Naive thymus-derived CD8-positive, alpha-beta T cell (primary cell): ENCODE data around the gene TXNRD2. TPM values are rescaled to one million over a fixed set of nuclear protein-coding genes. Genes with fewer than 3 reads are reported as not detected.

Experiments
- ATAC-seq, 2 donors: fragments of 150-1000 bp; cut with Tn5 transposase in 1 of 2; sonication (Bioruptor Pico), chemical (Tn5 transposase) in 1 of 2; 1 replicate in 1 of 2; 2 replicates in 1 of 2; pipeline ENCODE4 v1.10.0; 2021; ENCODE audit warnings: mild to moderate bottlenecking in 2 of 2, moderate library complexity in 2 of 2
- POLR2A ChIA-PET: fragments of 350-600 bp; sonication (Branson Sonifier 250); formaldehyde crosslinking; loops from one replicate; lab custom pipeline; 2021; ENCODE audit warnings: antibody characterized with exemption; lab: Charles Lee
- DNase-seq, 10 donors: peaks; one replicate each; pipeline versions ENCODE4 v3.0.0 to v3.0.0-alpha.2; 2020 to 2022
- H3K27ac Mint-ChIP-seq, 10 donors: one replicate each; pipeline ENCODE4 v1.8.0; 2020 to 2022; ENCODE audit warnings: mild to moderate bottlenecking in 10 of 10, mixed read lengths in 10 of 10, moderate library complexity in 4 of 10, inconsistent platforms in 1 of 10
- H3K27me3 Mint-ChIP-seq, 5 donors: one replicate each; pipeline ENCODE4 v1.8.0; 2021 to 2022; ENCODE audit warnings: mixed read lengths in 5 of 5
- H3K36me3 Mint-ChIP-seq, 3 donors: one replicate each; pipeline ENCODE4 v1.8.0; 2020 to 2022; ENCODE audit warnings: mixed read lengths in 3 of 3, mild to moderate bottlenecking in 2 of 3, inconsistent platforms in 1 of 3
- H3K4me1 Mint-ChIP-seq, 4 donors: one replicate each; pipeline ENCODE4 v1.8.0; 2021 to 2022; ENCODE audit warnings: mixed read lengths in 4 of 4
- H3K4me3 Mint-ChIP-seq, 10 donors: one replicate each; pipeline ENCODE4 v1.8.0; 2020 to 2022; ENCODE audit warnings: mild to moderate bottlenecking in 10 of 10, mixed read lengths in 10 of 10, moderate library complexity in 6 of 10, inconsistent platforms in 1 of 10
- H3K9me3 Mint-ChIP-seq, 9 donors: one replicate each; pipeline ENCODE4 v1.8.0; 2020 to 2022; ENCODE audit warnings: mixed read lengths in 9 of 9, mild to moderate bottlenecking in 3 of 9, inconsistent platforms in 1 of 9, moderate library complexity in 1 of 9
- polyA plus RNA-seq, 3 donors: library from polyadenylated mRNA; unstranded; fragments of 300-500 nt; fragmentation: Illumina TruSeq; gene quantifications; one replicate each; pipeline ENCODE4 v1.2.3, GENCODE V29; 2021
- total RNA-seq, 8 experiments: library from RNA in 2 of 8; stranded (reverse) in 2 of 8; gene quantifications; one replicate each; pipeline ENCODE4 v1.2.3 and lab custom pipeline; 2021 to 2026

The TXNRD2 gene
- total and polyA plus RNA-seq, 5 experiments from 2014 or later, result 6.5 to 33.8 (median 14.9) TPM

GRCh38 chr22:19969141-19969928, 27.7 kb upstream of the TXNRD2 start:
- no peaks in the 10 kb centered on the region for H3K9me3 Mint-ChIP-seq
- no peaks in the 10 kb centered on the region for H3K27me3 Mint-ChIP-seq
- DNase-seq (no peak), ATAC-seq (no peak)
- POLR2A ChIA-PET, result interaction anchor here (0.6 to 1.7 kb wide), 3 partner anchors 11 to 98 kb away, joined by 4 read pairs; no protein-coding TSS in a partner anchor
- peak overlapping the region in 2 of 10 donors; percentile 46 to 79 for H3K27ac Mint-ChIP-seq
- H3K4me3 Mint-ChIP-seq, result no peak overlapping the region
- peaks cover 0 to 13% (median 0%) of the 10 kb centered on the region in 3 donors for H3K36me3 Mint-ChIP-seq
- peaks cover 4 to 29% (median 14%) of the 10 kb centered on the region in 4 donors for H3K4me1 Mint-ChIP-seq

GRCh38 chr22:19968450-19968891, 26.9 kb upstream of the TXNRD2 start:
- peaks cover 0 to 13% (median 0%) of the 10 kb centered on the region in 3 donors for H3K36me3 Mint-ChIP-seq
- POLR2A ChIA-PET, result interaction anchor here (1.3 kb wide), 1 partner anchor 10 kb away, joined by 4 read pairs; no protein-coding TSS in a partner anchor
- H3K27ac Mint-ChIP-seq, result no peak overlapping the region

GRCh38 chr22:19967850-19968449, 26.3 kb upstream of the TXNRD2 start:
- POLR2A ChIA-PET, result no interaction called here
- Mint-ChIP-seq H3K4me3 (no peak overlapping the region), H3K36me3 (peaks cover 0 to 13% (median 0%) of the 10 kb centered on the region in 3 donors), H3K27me3 (no peaks in the 10 kb centered on the region), H3K9me3 (no peaks in the 10 kb centered on the region), H3K27ac (no peak overlapping the region), H3K4me1 (peaks cover 4 to 24% (median 15%) of the 10 kb centered on the region in 4 donors)
- DNase-seq (no peak), ATAC-seq (no peak)

More at GRCh38 chr22:19968450-19968891, 26.9 kb upstream of the TXNRD2 start:
- no peak overlapping the region for H3K4me3 Mint-ChIP-seq
- no peaks in the 10 kb centered on the region for H3K27me3 Mint-ChIP-seq
- peaks cover 4 to 24% (median 14%) of the 10 kb centered on the region in 4 donors for H3K4me1 Mint-ChIP-seq
- no peak for DNase-seq
- no peak for ATAC-seq
- H3K9me3 Mint-ChIP-seq, result no peaks in the 10 kb centered on the region

GRCh38 chr22:19966908-19967750, 25.5 kb upstream of the TXNRD2 start:
- no peak for DNase-seq
- no peak for ATAC-seq
- H3K4me3 Mint-ChIP-seq, result no peak overlapping the region
- no peaks in the 10 kb centered on the region for H3K27me3 Mint-ChIP-seq
- peaks cover 4 to 24% (median 17%) of the 10 kb centered on the region in 4 donors for H3K4me1 Mint-ChIP-seq
- POLR2A ChIA-PET, result no interaction called here
- H3K9me3 Mint-ChIP-seq, result no peaks in the 10 kb centered on the region
- H3K36me3 Mint-ChIP-seq, result peaks cover 0 to 13% (median 0%) of the 10 kb centered on the region in 3 donors
- peak overlapping the region in 5 of 10 donors; percentile 24 to 69 (median 35) for H3K27ac Mint-ChIP-seq

- H3K36me3 Mint-ChIP-seq, result peaks cover 0 to 13% (median 0%) of the 10 kb centered on the region in 3 donors
- POLR2A ChIA-PET, result no interaction called here
- H3K4me1 Mint-ChIP-seq, result peaks cover 5 to 14% (median 10%) of the 10 kb centered on the region in 4 donors
- H3K4me3 Mint-ChIP-seq, result no peak overlapping the region
- no peaks in the 10 kb centered on the region for H3K27me3 Mint-ChIP-seq
- no peak for ATAC-seq
- peak overlapping the region in 1 of 10 donors; percentile 71 for H3K27ac Mint-ChIP-seq
- H3K9me3 Mint-ChIP-seq, result no peaks in the 10 kb centered on the region
- no peak for DNase-seq
Observed at GRCh38 chr22:19965771-19966709, 24.4 kb upstream of the TXNRD2 start.

GRCh38 chr22:19964701-19965386, 23.2 kb upstream of the TXNRD2 start:
- H3K27ac Mint-ChIP-seq, result peak overlapping the region in 1 of 10 donors; percentile 34
- no peaks in the 10 kb centered on the region for H3K27me3 Mint-ChIP-seq
- no peak for DNase-seq
- H3K4me3 Mint-ChIP-seq, result no peak overlapping the region
- POLR2A ChIA-PET, result no interaction called here
- no peaks in the 10 kb centered on the region for H3K9me3 Mint-ChIP-seq
- peaks cover 0 to 13% (median 0%) of the 10 kb centered on the region in 3 donors for H3K36me3 Mint-ChIP-seq
- peaks cover 0 to 8% (median 4%) of the 10 kb centered on the region in 4 donors for H3K4me1 Mint-ChIP-seq
- no peak for ATAC-seq

GRCh38 chr22:19963863-19964642, 22.4 kb upstream of the TXNRD2 start:
- peaks cover 0 to 13% (median 0%) of the 10 kb centered on the region in 3 donors for H3K36me3 Mint-ChIP-seq
- POLR2A ChIA-PET, result no interaction called here

GRCh38 chr22:19962909-19963806, 21.5 kb upstream of the TXNRD2 start:
- POLR2A ChIA-PET, result no interaction called here
- Mint-ChIP-seq H3K4me3 (no peak overlapping the region), H3K27ac (no peak overlapping the region), H3K4me1 (peaks cover 0 to 8% (median 4%) of the 10 kb centered on the region in 4 donors), H3K9me3 (no peaks in the 10 kb centered on the region), H3K27me3 (no peaks in the 10 kb centered on the region), H3K36me3 (peaks cover 0 to 13% (median 0%) of the 10 kb centered on the region in 3 donors)
- DNase-seq (no peak), ATAC-seq (no peak)

More at GRCh38 chr22:19963863-19964642, 22.4 kb upstream of the TXNRD2 start:
- Mint-ChIP-seq H3K27ac (no peak overlapping the region), H3K4me1 (peaks cover 0 to 8% (median 4%) of the 10 kb centered on the region in 4 donors), H3K4me3 (no peak overlapping the region), H3K9me3 (no peaks in the 10 kb centered on the region), H3K27me3 (no peaks in the 10 kb centered on the region)
- ATAC-seq (no peak), DNase-seq (no peak)

GRCh38 chr22:19962246-19962908, 20.8 kb upstream of the TXNRD2 start:
- DNase-seq (peak in 7 of 10 donors; percentile 33 to 76 (median 40)), ATAC-seq (peak; percentile 72 to 89)
- Mint-ChIP-seq H3K4me1 (peaks cover 0 to 8% (median 4%) of the 10 kb centered on the region in 4 donors), H3K9me3 (no peaks in the 10 kb centered on the region), H3K27ac (peak overlapping the region in 2 of 10 donors; percentile 65 to 71), H3K36me3 (peaks cover 0 to 6% (median 0%) of the 10 kb centered on the region in 3 donors), H3K4me3 (no peak overlapping the region), H3K27me3 (no peaks in the 10 kb centered on the region)
- POLR2A ChIA-PET, result no interaction called here
